Sigmoid colon (tissue), 7 donors: ENCODE results near the gene RBM26. TPM values are rescaled to one million over a fixed set of nuclear protein-coding genes. Genes with fewer than 3 reads are reported as not detected.

Source experiments
- DNase-seq: peaks from one replicate; pipeline ENCODE4 v3.0.0-alpha.2; 2019
- H3K27ac ChIP-seq, 4 donors: fragments of 200-600 bp; sonication (generic); one replicate each; pipeline ENCODE4 v1.5.1; 2016 to 2019; ENCODE audit warnings: mild to moderate bottlenecking in 1 of 4
- H3K27me3 ChIP-seq, 3 donors: fragments of 200-600 bp; sonication (generic); one replicate each; pipeline ENCODE4 v1.5.1; 2019; ENCODE audit warnings: mild to moderate bottlenecking in 1 of 3
- H3K36me3 ChIP-seq, 4 donors: fragments of 200-600 bp; sonication (generic); one replicate each; pipeline ENCODE4 v1.5.1; 2016 to 2019
- H3K4me1 ChIP-seq, 4 donors: fragments of 200-600 bp; sonication (generic); one replicate each; pipeline ENCODE4 v1.5.1; 2017 to 2019
- H3K4me3 ChIP-seq, 4 donors: fragments of 200-600 bp; sonication (generic); one replicate each; pipeline ENCODE4 v1.5.1; 2017 to 2019; ENCODE audit warnings: mild to moderate bottlenecking in 2 of 4, moderate library complexity in 1 of 4
- H3K9me3 ChIP-seq, 4 donors: fragments of 200-600 bp in 3 of 4; sonication (generic) in 3 of 4; one replicate each; pipeline versions ENCODE4 v1.5.1 to v1.6.1; 2013 to 2019
- CTCF ChIP-seq, 4 experiments: fragments of 450-650 bp in 3 of 4; fragments of 200-600 bp in 1 of 4; IDR thresholded peaks; one replicate each; pipeline ENCODE4 v1.5.1; 2016 to 2019; ENCODE audit warnings: antibody characterized with exemption in 4 of 4, mild to moderate bottlenecking in 3 of 4, moderate library complexity in 2 of 4
- EP300 ChIP-seq, 4 donors: sonication (generic); formaldehyde crosslinking; IDR thresholded peaks; one replicate each; pipeline ENCODE4 v1.6.1; 2017; ENCODE audit warnings: antibody characterized with exemption in 4 of 4
- POLR2A ChIP-seq, 2 donors: fragments of 450-650 bp; IDR thresholded peaks; one replicate each; pipeline ENCODE4 v1.6.1; 2016; ENCODE audit warnings: antibody characterized with exemption in 2 of 2, mild to moderate bottlenecking in 2 of 2, moderate library complexity in 2 of 2
- POLR2AphosphoS5 ChIP-seq, 4 donors: sonication (generic); formaldehyde crosslinking; IDR thresholded peaks; one replicate each; pipeline ENCODE4 v1.6.1; 2017; ENCODE audit warnings: antibody characterized with exemption in 4 of 4
- WGBS, 2 donors: extraction: QIAGEN DNeasy Blood & Tissue Kit; methylation state at CpG; one replicate each; pipeline ENCODE4 v1.1.7; 2013; 5-methylcytosine and 5-hydroxymethylcytosine counted together
- intact Hi-C: fragments of 100-400 bp; cut with DNase I; formaldehyde crosslinking; loops from one replicate; pipeline ENCODE4 v1.15.1; 2023
- polyA plus RNA-seq, 3 donors: library from polyadenylated mRNA; stranded (reverse); fragments of 200-250 nt; gene quantifications; one replicate each; pipeline ENCODE4 v1.2.3, GENCODE V29; 2013
- total RNA-seq, 4 donors: library from RNA; depleted of rRNA; stranded (reverse); fragments of >200 nt; gene quantifications; one replicate each; pipeline ENCODE4 v1.1.0, GENCODE V29; 2016
- donor health status: healthy with polysubstance abuse.
- donor health status: Bipolar disorder and iron deficiency.
- donor health status: healthy.

The RBM26 gene
- total and polyA plus RNA-seq, 7 donors, result 4.8 to 47.4 (median 29.6) TPM

GRCh38 chr13:79340490-79340889 lies 65.6 kb downstream of the RBM26 start:
- no peak for TF ChIP-seq POLR2A (IDR thresholded peaks at IDR 0.05)
- no peak for TF ChIP-seq EP300 (IDR thresholded peaks at IDR 0.05)
- no peak for TF ChIP-seq CTCF (IDR thresholded peaks at IDR 0.05)
- TF ChIP-seq POLR2AphosphoS5 (IDR thresholded peaks at IDR 0.05), result no peak
- H3K9me3 ChIP-seq, result no peaks in the 10 kb centered on the region
- H3K27me3 ChIP-seq, result no peaks in the 10 kb centered on the region
- no peak for DNase-seq
- WGBS, 2 donors, result 92 to 93% methylated on average over 2 of the region's 2 CpGs
- intact Hi-C loops, result no loop called here
- H3K4me3 ChIP-seq, result no peak overlapping the region
- H3K4me1 ChIP-seq, result no peaks in the 10 kb centered on the region
- no peak overlapping the region for H3K27ac ChIP-seq
- peaks cover 3 to 92% (median 34%) of the 10 kb centered on the region in 4 donors for H3K36me3 ChIP-seq

GRCh38 chr13:79338343-79338742 lies 67.7 kb downstream of the RBM26 start:
- WGBS, 2 donors, result 98 to 99% methylated on average over 3 of the region's 3 CpGs
- Histone ChIP-seq H3K4me1 (no peaks in the 10 kb centered on the region), H3K4me3 (no peak overlapping the region), H3K27me3 (no peaks in the 10 kb centered on the region), H3K9me3 (no peaks in the 10 kb centered on the region), H3K36me3 (peaks cover 3 to 100% (median 32%) of the 10 kb centered on the region in 4 donors), H3K27ac (no peak overlapping the region)
- intact Hi-C loops, result no loop called here
- TF ChIP-seq EP300 (IDR thresholded peaks at IDR 0.05) (no peak), CTCF (IDR thresholded peaks at IDR 0.05) (no peak), POLR2A (IDR thresholded peaks at IDR 0.05) (no peak), POLR2AphosphoS5 (IDR thresholded peaks at IDR 0.05) (no peak)
- DNase-seq, result no peak

GRCh38 chr13:79336966-79337365 lies 69.1 kb downstream of the RBM26 start:
- Histone ChIP-seq H3K27ac (no peak overlapping the region), H3K27me3 (no peaks in the 10 kb centered on the region), H3K36me3 (peaks cover 3 to 95% (median 30%) of the 10 kb centered on the region in 4 donors), H3K4me1 (no peaks in the 10 kb centered on the region), H3K9me3 (no peaks in the 10 kb centered on the region), H3K4me3 (no peak overlapping the region)
- no peak for TF ChIP-seq EP300 (IDR thresholded peaks at IDR 0.05)
- no peak for TF ChIP-seq POLR2AphosphoS5 (IDR thresholded peaks at IDR 0.05)
- no peak for TF ChIP-seq CTCF (IDR thresholded peaks at IDR 0.05)
- TF ChIP-seq POLR2A (IDR thresholded peaks at IDR 0.05), result no peak
- DNase-seq, result no peak
- intact Hi-C loops, result no loop called here
- WGBS, 2 donors, result 87 to 89% methylated on average over 12 of the region's 12 CpGs

GRCh38 chr13:79328510-79328909 lies 77.5 kb downstream of the RBM26 start:
- Histone ChIP-seq H3K4me3 (no peak overlapping the region), H3K9me3 (no peaks in the 10 kb centered on the region), H3K27me3 (no peaks in the 10 kb centered on the region), H3K4me1 (no peaks in the 10 kb centered on the region), H3K27ac (no peak overlapping the region), H3K36me3 (peaks cover 0 to 43% (median 3%) of the 10 kb centered on the region in 4 donors)
- DNase-seq, result no peak
- intact Hi-C loops, result no loop called here
- 95 to 98% methylated on average over 1 of the region's 1 CpG for WGBS, 2 donors
- TF ChIP-seq EP300 (IDR thresholded peaks at IDR 0.05) (no peak), CTCF (IDR thresholded peaks at IDR 0.05) (no peak), POLR2A (IDR thresholded peaks at IDR 0.05) (no peak), POLR2AphosphoS5 (IDR thresholded peaks at IDR 0.05) (no peak)

- no peak overlapping the region for H3K4me3 ChIP-seq
- H3K9me3 ChIP-seq, result no peaks in the 10 kb centered on the region
- intact Hi-C loops, result no loop called here
- no peaks in the 10 kb centered on the region for H3K27me3 ChIP-seq
- no peaks in the 10 kb centered on the region for H3K4me1 ChIP-seq
- no peak for TF ChIP-seq POLR2A (IDR thresholded peaks at IDR 0.05)
- TF ChIP-seq CTCF (IDR thresholded peaks at IDR 0.05), result no peak
- TF ChIP-seq POLR2AphosphoS5 (IDR thresholded peaks at IDR 0.05), result no peak
- TF ChIP-seq EP300 (IDR thresholded peaks at IDR 0.05), result no peak
- 79 to 88% methylated on average over 1 of the region's 1 CpG for WGBS, 2 donors
- no peak overlapping the region for H3K27ac ChIP-seq
- no peak for DNase-seq
- H3K36me3 ChIP-seq, result peaks cover 0 to 56% (median 1%) of the 10 kb centered on the region in 4 donors
Measured at GRCh38 chr13:79320433-79320832, 85.6 kb downstream of the RBM26 start.
